Neural crest cell (in vitro differentiated cells): Measurements from ENCODE around the gene CCDC138. TPM values are rescaled to one million over a fixed set of nuclear protein-coding genes. Genes with fewer than 3 reads are reported as not detected.

Source experiments
- DNase-seq: peaks from one replicate; pipeline ENCODE4 v3.0.0; 2021; ENCODE audit warnings: low read depth, mixed read lengths, low spot score
- H3K27ac Mint-ChIP-seq: one replicate; pipeline ENCODE4 v1.8.0; 2021; ENCODE audit warnings: mild to moderate bottlenecking, mixed read lengths; ENCODE audit not compliant: unreplicated experiment
- H3K27me3 Mint-ChIP-seq: 2 replicates; pipeline ENCODE4 v1.8.0; 2021; ENCODE audit warnings: low read depth, mild to moderate bottlenecking, mixed read lengths
- H3K36me3 Mint-ChIP-seq: 2 replicates; pipeline ENCODE4 v1.8.0; 2021; ENCODE audit warnings: low read depth, mild to moderate bottlenecking, mixed read lengths
- H3K4me1 Mint-ChIP-seq: 2 replicates; pipeline ENCODE4 v1.8.0; 2021; ENCODE audit warnings: mixed read lengths
- H3K4me3 Mint-ChIP-seq: one replicate; pipeline ENCODE4 v1.8.0; 2021; ENCODE audit warnings: mild to moderate bottlenecking, mixed read lengths
- H3K9me3 Mint-ChIP-seq: 2 replicates; pipeline ENCODE4 v1.8.0; 2021; ENCODE audit warnings: mixed read lengths
- CTCF ChIP-seq: fragments of 200-600 bp; sonication (generic); conservative IDR thresholded peaks from 2 replicates; pipeline ENCODE4 v1.5.0; 2021; ENCODE audit warnings: antibody characterized with exemption, mild to moderate bottlenecking
- total RNA-seq: library from RNA; stranded (reverse); gene quantifications from 2 replicates; pipeline ENCODE4 v1.2.1, GENCODE V29; 2021

CCDC138 gene
- total RNA-seq, 1 donor from 2014 or later = 39.7 TPM

GRCh38 chr2:108833219-108833618 lies 46.6 kb downstream of the CCDC138 start:
- Mint-ChIP-seq H3K27ac (no peak overlapping the region), H3K9me3 (peaks cover 12% of the 10 kb centered on the region), H3K27me3 (no peaks in the 10 kb centered on the region), H3K36me3 (peaks cover 46% of the 10 kb centered on the region), H3K4me1 (no peaks in the 10 kb centered on the region), H3K4me3 (no peak overlapping the region)
- TF ChIP-seq CTCF = no peak
- no peak for DNase-seq

GRCh38 chr2:108834620-108835019 lies 48.0 kb downstream of the CCDC138 start:
- no peak overlapping the region for H3K4me3 Mint-ChIP-seq
- no peak for TF ChIP-seq CTCF
- no peaks in the 10 kb centered on the region for H3K4me1 Mint-ChIP-seq
- peaks cover 12% of the 10 kb centered on the region for H3K9me3 Mint-ChIP-seq
- peaks cover 55% of the 10 kb centered on the region for H3K36me3 Mint-ChIP-seq
- no peak overlapping the region for H3K27ac Mint-ChIP-seq
- no peaks in the 10 kb centered on the region for H3K27me3 Mint-ChIP-seq
- no peak for DNase-seq

GRCh38 chr2:108835040-108835439 lies 48.5 kb downstream of the CCDC138 start:
- TF ChIP-seq CTCF = no peak
- Mint-ChIP-seq H3K36me3 (peaks cover 58% of the 10 kb centered on the region), H3K27me3 (no peaks in the 10 kb centered on the region), H3K27ac (no peak overlapping the region), H3K4me3 (no peak overlapping the region), H3K9me3 (peaks cover 15% of the 10 kb centered on the region), H3K4me1 (no peaks in the 10 kb centered on the region)
- DNase-seq = no peak

GRCh38 chr2:108837198-108837597 lies 50.6 kb downstream of the CCDC138 start:
- Mint-ChIP-seq H3K4me1 (no peaks in the 10 kb centered on the region), H3K27me3 (no peaks in the 10 kb centered on the region), H3K27ac (no peak overlapping the region), H3K9me3 (peaks cover 25% of the 10 kb centered on the region), H3K4me3 (no peak overlapping the region), H3K36me3 (peaks cover 73% of the 10 kb centered on the region)
- no peak for DNase-seq
- no peak for TF ChIP-seq CTCF

- H3K4me3 Mint-ChIP-seq = no peak overlapping the region
- H3K4me1 Mint-ChIP-seq = peaks cover 5% of the 10 kb centered on the region
- DNase-seq = no peak
- H3K27me3 Mint-ChIP-seq = no peaks in the 10 kb centered on the region
- H3K27ac Mint-ChIP-seq = no peak overlapping the region
- peaks cover 69% of the 10 kb centered on the region for H3K36me3 Mint-ChIP-seq
- H3K9me3 Mint-ChIP-seq = peaks cover 17% of the 10 kb centered on the region
- TF ChIP-seq CTCF = no peak
Measured at GRCh38 chr2:108841506-108841905, 54.9 kb downstream of the CCDC138 start.

GRCh38 chr2:108845923-108846322 lies 59.4 kb downstream of the CCDC138 start:
- peaks cover 6% of the 10 kb centered on the region for H3K9me3 Mint-ChIP-seq
- no peak for DNase-seq
- no peaks in the 10 kb centered on the region for H3K27me3 Mint-ChIP-seq
- H3K4me1 Mint-ChIP-seq = peaks cover 5% of the 10 kb centered on the region
- no peak overlapping the region for H3K4me3 Mint-ChIP-seq
- no peak for TF ChIP-seq CTCF
- H3K36me3 Mint-ChIP-seq = peaks cover 47% of the 10 kb centered on the region
- H3K27ac Mint-ChIP-seq = no peak overlapping the region
